GM12873 (cell line): ENCODE results near the gene SCNN1G.

Experiments
- CTCF ChIP-seq: IDR thresholded peaks from 2 replicates; pipeline ENCODE4 v1.5.1; 2012; ENCODE audit warnings: low read depth, mild to moderate bottlenecking, moderate library complexity, low read length, control low read depth; ENCODE audit not compliant: insufficient read depth; ENCODE audit errors: missing control alignments

The SCNN1G gene

DNA sequence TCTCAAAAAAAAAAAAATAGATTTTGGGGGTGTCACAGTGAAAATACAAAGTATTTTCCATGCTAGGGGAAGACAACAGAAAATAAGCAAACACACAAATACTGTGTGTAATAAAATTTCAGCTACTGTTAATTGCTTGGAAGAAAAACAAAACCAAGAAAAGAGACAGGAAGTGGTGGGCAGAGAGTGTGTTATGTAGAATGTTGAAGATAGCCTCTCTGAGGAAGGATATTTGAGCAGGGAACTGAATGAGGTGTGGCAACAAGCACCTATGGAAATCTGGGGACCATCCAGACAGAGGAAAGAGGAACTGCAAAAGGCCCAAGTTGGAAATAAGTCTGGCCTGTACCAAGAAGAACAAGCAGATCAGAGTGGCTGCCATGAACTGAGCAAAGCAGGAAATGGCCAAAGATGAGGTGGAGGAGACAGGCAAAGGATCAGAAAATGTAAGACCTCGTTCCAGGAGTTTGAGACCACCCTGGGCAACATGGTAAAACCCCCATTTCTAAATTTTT, 25.5 kb upstream of the SCNN1G start:
- TF ChIP-seq CTCF, result no peak

- no peak for TF ChIP-seq CTCF
These were observed 24.4 kb upstream of the SCNN1G start for GRCh38 chr16:23158114-23158513.

GRCh38 chr16:23160082-23160481, 22.5 kb upstream of the SCNN1G start:
- TF ChIP-seq CTCF, result no peak

- no peak for TF ChIP-seq CTCF
These were observed 22.0 kb upstream of the SCNN1G start for GRCh38 chr16:23160574-23160973.

DNA sequence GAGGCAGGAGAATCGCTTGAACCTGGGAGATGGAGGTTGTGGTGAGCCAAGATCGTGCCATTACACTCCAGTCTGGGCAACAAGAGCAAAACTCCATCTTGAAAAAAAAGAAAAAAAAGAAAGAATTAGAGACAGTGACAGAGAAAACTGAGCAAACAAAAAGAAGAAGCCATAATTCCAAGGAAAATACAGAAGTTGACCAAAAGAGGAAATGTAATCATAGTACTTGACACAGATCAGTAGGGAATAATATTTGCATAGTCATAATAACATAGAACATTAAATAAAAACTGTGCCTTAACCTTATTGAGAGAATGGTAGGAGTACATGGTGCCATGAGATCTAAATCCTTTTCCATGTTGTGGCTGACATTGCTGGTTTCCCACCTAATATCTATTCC, 18.6 kb upstream of the SCNN1G start:
- TF ChIP-seq CTCF, result no peak

GRCh38 chr16:23164736-23165135, 17.8 kb upstream of the SCNN1G start:
- TF ChIP-seq CTCF, result no peak

DNA sequence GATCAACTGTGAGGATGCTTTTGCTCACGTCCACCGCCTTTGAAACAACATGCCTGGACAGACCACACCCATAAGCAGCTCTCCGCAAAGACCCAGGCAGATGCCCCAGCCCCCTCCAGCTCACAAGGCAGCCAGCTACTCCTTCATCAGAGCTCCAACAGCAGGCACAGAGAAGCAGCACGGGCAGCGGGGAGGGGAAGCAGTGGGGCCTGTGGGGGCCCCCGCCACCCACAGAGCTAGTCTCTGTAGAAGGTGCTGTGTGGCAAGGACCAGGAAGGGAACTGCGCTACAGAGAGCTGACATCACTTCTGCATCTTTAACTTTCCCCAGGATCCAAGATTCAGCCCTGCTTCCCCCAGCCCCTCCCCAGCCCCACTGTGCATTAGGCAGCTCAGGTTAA, 10.0 kb upstream of the SCNN1G start:
- no peak for TF ChIP-seq CTCF
